Muscle of leg (tissue), 11 donors: ENCODE results near the gene ADAM8. TPM values are rescaled to one million over a fixed set of nuclear protein-coding genes. Genes with fewer than 3 reads are reported as not detected.

ENCODE experiments used
- DNase-seq: peaks from one replicate; pipeline ENCODE4 v3.0.0; 2013
- H3K27ac ChIP-seq: one replicate; pipeline ENCODE4 v1.5.1; 2013; ENCODE audit warnings: mild to moderate bottlenecking, low read length, control low read depth
- H3K27me3 ChIP-seq: one replicate; pipeline ENCODE4 v1.6.1; 2013; ENCODE audit warnings: low read length; ENCODE audit not compliant: control insufficient read depth, insufficient read depth
- H3K36me3 ChIP-seq: one replicate; pipeline ENCODE4 v1.6.1; 2013; ENCODE audit warnings: low read length; ENCODE audit not compliant: control insufficient read depth, insufficient read depth
- H3K4me1 ChIP-seq: one replicate; pipeline ENCODE4 v1.6.1; 2013; ENCODE audit warnings: low read length; ENCODE audit not compliant: control insufficient read depth, insufficient read depth
- H3K4me3 ChIP-seq: one replicate; pipeline ENCODE4 v1.5.1; 2013; ENCODE audit warnings: low read length, control low read depth
- H3K9me3 ChIP-seq: replicated peaks from 2 replicates; pipeline ENCODE4 v1.6.1; 2013; ENCODE audit warnings: low read depth, low read length; ENCODE audit not compliant: control insufficient read depth
- WGBS: methylation state at CpG from one replicate; pipeline ENCODE4 v1.1.5; 2013; ENCODE audit warnings: missing lambda C conversion rate; ENCODE audit not compliant: insufficient coverage; 5-methylcytosine and 5-hydroxymethylcytosine counted together
- polyA plus RNA-seq, 8 donors: library from polyadenylated mRNA; unstranded; fragments of 120-200 nt; gene quantifications; one replicate each; pipeline versions ENCODE4 v1.2.1 to v1.2.3, GENCODE V29; 2013; ENCODE audit warnings: inconsistent platforms in 1 of 8, low replicate concordance in 1 of 8; ENCODE audit not compliant: insufficient read length in 8 of 8, insufficient read depth in 1 of 8
- total RNA-seq: library from RNA; stranded (reverse); fragments of 120-200 nt; gene quantifications from one replicate; pipeline ENCODE4 v1.2.4, GENCODE V29; 2013

Gene ADAM8
- total and polyA plus RNA-seq, 9 donors, result 1.4 to 3.0 (median 1.9) TPM

- H3K27me3 ChIP-seq, result peaks cover 37% of the 10 kb centered on the region
- no peak overlapping the region for H3K4me3 ChIP-seq
- H3K27ac ChIP-seq, result no peak overlapping the region
- DNase-seq, result no peak
- 56% methylated on average over 4 of the region's 11 CpGs for WGBS
- no peaks in the 10 kb centered on the region for H3K9me3 ChIP-seq
- peaks cover 13% of the 10 kb centered on the region for H3K4me1 ChIP-seq
- no peaks in the 10 kb centered on the region for H3K36me3 ChIP-seq
Observed at GRCh38 chr10:133249975-133250754, 26.5 kb downstream of the ADAM8 start.

GRCh38 chr10:133249094-133249780 lies 27.4 kb downstream of the ADAM8 start:
- peaks cover 45% of the 10 kb centered on the region for H3K27me3 ChIP-seq

GRCh38 chr10:133248334-133248715 lies 28.3 kb downstream of the ADAM8 start:
- 63% methylated on average over 10 of the region's 12 CpGs for WGBS
- Histone ChIP-seq H3K36me3 (no peaks in the 10 kb centered on the region), H3K4me1 (peaks cover 8% of the 10 kb centered on the region), H3K4me3 (no peak overlapping the region), H3K9me3 (no peaks in the 10 kb centered on the region), H3K27ac (no peak overlapping the region), H3K27me3 (peaks cover 51% of the 10 kb centered on the region)
- no peak for DNase-seq

More at GRCh38 chr10:133249094-133249780, 27.4 kb downstream of the ADAM8 start:
- DNase-seq, result no peak
- Histone ChIP-seq H3K9me3 (no peaks in the 10 kb centered on the region), H3K4me3 (no peak overlapping the region), H3K4me1 (peaks cover 10% of the 10 kb centered on the region), H3K27ac (no peak overlapping the region), H3K36me3 (no peaks in the 10 kb centered on the region)
- 28% methylated on average over 6 of the region's 21 CpGs for WGBS

- Histone ChIP-seq H3K36me3 (no peaks in the 10 kb centered on the region), H3K4me1 (peaks cover 8% of the 10 kb centered on the region), H3K4me3 (no peak overlapping the region), H3K27me3 (peaks cover 56% of the 10 kb centered on the region), H3K9me3 (no peaks in the 10 kb centered on the region), H3K27ac (no peak overlapping the region)
- DNase-seq, result no peak
- WGBS, result 71% methylated on average over 32 of the region's 36 CpGs
Observed at GRCh38 chr10:133247681-133248333, 28.9 kb downstream of the ADAM8 start.

GRCh38 chr10:133246236-133246626 lies 30.4 kb downstream of the ADAM8 start:
- WGBS, result 35% methylated on average over 11 of the region's 12 CpGs
- no peaks in the 10 kb centered on the region for H3K9me3 ChIP-seq
- no peak overlapping the region for H3K27ac ChIP-seq
- DNase-seq, result no peak
- H3K27me3 ChIP-seq, result peaks cover 68% of the 10 kb centered on the region
- no peak overlapping the region for H3K4me3 ChIP-seq
- H3K36me3 ChIP-seq, result no peaks in the 10 kb centered on the region
- H3K4me1 ChIP-seq, result peaks cover 3% of the 10 kb centered on the region

GRCh38 chr10:133245439-133246235 lies 31.0 kb downstream of the ADAM8 start:
- WGBS, result 49% methylated on average over 23 of the region's 33 CpGs

GRCh38 chr10:133243593-133243992 lies 33.1 kb downstream of the ADAM8 start:
- H3K9me3 ChIP-seq, result no peaks in the 10 kb centered on the region
- H3K36me3 ChIP-seq, result no peaks in the 10 kb centered on the region
- H3K4me1 ChIP-seq, result peaks cover 3% of the 10 kb centered on the region
- DNase-seq, result no peak
- WGBS, result 42% methylated on average over 14 of the region's 14 CpGs
- H3K4me3 ChIP-seq, result no peak overlapping the region
- peaks cover 79% of the 10 kb centered on the region for H3K27me3 ChIP-seq
- H3K27ac ChIP-seq, result no peak overlapping the region

More at GRCh38 chr10:133245439-133246235, 31.0 kb downstream of the ADAM8 start:
- peaks cover 70% of the 10 kb centered on the region for H3K27me3 ChIP-seq
- DNase-seq, result no peak
- H3K36me3 ChIP-seq, result no peaks in the 10 kb centered on the region
- peaks cover 3% of the 10 kb centered on the region for H3K4me1 ChIP-seq
- no peaks in the 10 kb centered on the region for H3K9me3 ChIP-seq
- H3K27ac ChIP-seq, result no peak overlapping the region
- H3K4me3 ChIP-seq, result no peak overlapping the region

GRCh38 chr10:133242611-133243356 lies 33.9 kb downstream of the ADAM8 start:
- peaks cover 85% of the 10 kb centered on the region for H3K27me3 ChIP-seq
- no peaks in the 10 kb centered on the region for H3K36me3 ChIP-seq
- peaks cover 7% of the 10 kb centered on the region for H3K4me1 ChIP-seq
- H3K27ac ChIP-seq, result no peak overlapping the region
- H3K4me3 ChIP-seq, result no peak overlapping the region
- 69% methylated on average over 27 of the region's 27 CpGs for WGBS
- no peaks in the 10 kb centered on the region for H3K9me3 ChIP-seq
- DNase-seq, result no peak

GRCh38 chr10:133241501-133242205 lies 35.0 kb downstream of the ADAM8 start:
- DNase-seq, result no peak
- Histone ChIP-seq H3K4me1 (peaks cover 13% of the 10 kb centered on the region), H3K27ac (no peak overlapping the region), H3K4me3 (no peak overlapping the region), H3K36me3 (no peaks in the 10 kb centered on the region), H3K9me3 (no peaks in the 10 kb centered on the region), H3K27me3 (peaks cover 92% of the 10 kb centered on the region)
- 61% methylated on average over 25 of the region's 25 CpGs for WGBS
